Adrenal gland (tissue), 5 donors: ENCODE results near the gene PLEKHG7.

Experiments used
- POLR2A ChIP-seq, 2 donors: fragments of 450-650 bp; IDR thresholded peaks; one replicate each; pipeline ENCODE4 v1.6.1; 2017; ENCODE audit warnings: antibody characterized with exemption in 2 of 2, mild to moderate bottlenecking in 2 of 2, moderate library complexity in 1 of 2
- TF ChIP-seq, protein P1 (sequence below), 6 experiments: fragments of 450-650 bp in 4 of 6; fragments of 200-600 bp in 2 of 6; sonication (generic) in 1 of 6; IDR thresholded peaks; 1 replicate in 5 of 6; 2 replicates in 1 of 6; pipeline versions ENCODE4 v1.5.1 to v1.8.0; 2016 to 2021; ENCODE audit warnings: antibody characterized with exemption in 6 of 6, mild to moderate bottlenecking in 2 of 6, moderate library complexity in 1 of 6
- donor health status: DM: no; HTN: no; CAD: no.

GRCh38 chr12:92821142-92821541 is 118.4 kb downstream of the PLEKHG7 start:
- TF ChIP-seq, protein P1, sequence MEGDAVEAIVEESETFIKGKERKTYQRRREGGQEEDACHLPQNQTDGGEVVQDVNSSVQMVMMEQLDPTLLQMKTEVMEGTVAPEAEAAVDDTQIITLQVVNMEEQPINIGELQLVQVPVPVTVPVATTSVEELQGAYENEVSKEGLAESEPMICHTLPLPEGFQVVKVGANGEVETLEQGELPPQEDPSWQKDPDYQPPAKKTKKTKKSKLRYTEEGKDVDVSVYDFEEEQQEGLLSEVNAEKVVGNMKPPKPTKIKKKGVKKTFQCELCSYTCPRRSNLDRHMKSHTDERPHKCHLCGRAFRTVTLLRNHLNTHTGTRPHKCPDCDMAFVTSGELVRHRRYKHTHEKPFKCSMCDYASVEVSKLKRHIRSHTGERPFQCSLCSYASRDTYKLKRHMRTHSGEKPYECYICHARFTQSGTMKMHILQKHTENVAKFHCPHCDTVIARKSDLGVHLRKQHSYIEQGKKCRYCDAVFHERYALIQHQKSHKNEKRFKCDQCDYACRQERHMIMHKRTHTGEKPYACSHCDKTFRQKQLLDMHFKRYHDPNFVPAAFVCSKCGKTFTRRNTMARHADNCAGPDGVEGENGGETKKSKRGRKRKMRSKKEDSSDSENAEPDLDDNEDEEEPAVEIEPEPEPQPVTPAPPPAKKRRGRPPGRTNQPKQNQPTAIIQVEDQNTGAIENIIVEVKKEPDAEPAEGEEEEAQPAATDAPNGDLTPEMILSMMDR (IDR thresholded peaks at IDR 0.05): no peak
- TF ChIP-seq POLR2A (IDR thresholded peaks at IDR 0.05): no peak
